VCaP (cell line): ENCODE data around the gene ITGB7.
A peak's percentile ranks its signal among the peaks of the same experiment; 100 is the strongest.

Experiments used
- H3K27ac ChIP-seq: fragments of 450-650 bp; 2 replicates; pipeline ENCODE4 v1.5.1; 2017
- CTCF ChIP-seq: fragments of 450-650 bp; conservative IDR thresholded peaks from 2 replicates; pipeline ENCODE4 v1.5.1; 2017; ENCODE audit warnings: mild to moderate bottlenecking, moderate library complexity

The ITGB7 gene

GRCh38 chr12:53214221-53214620, 7.2 kb upstream of the ITGB7 start:
- TF ChIP-seq CTCF, result no peak
- no peak overlapping the region for H3K27ac ChIP-seq

- TF ChIP-seq CTCF, result peak; percentile 99
- no peak overlapping the region for H3K27ac ChIP-seq
Measured at GRCh38 chr12:53213348-53213747, 6.3 kb upstream of the ITGB7 start.

GRCh38 chr12:53212931-53213330, 5.9 kb upstream of the ITGB7 start:
- no peak for TF ChIP-seq CTCF
- H3K27ac ChIP-seq, result no peak overlapping the region

GRCh38 chr12:53211476-53212381, 4.7 kb upstream of the ITGB7 start:
- no peak overlapping the region for H3K27ac ChIP-seq
- TF ChIP-seq CTCF, result peak; percentile 63

GRCh38 chr12:53210843-53211242, 3.8 kb upstream of the ITGB7 start:
- H3K27ac ChIP-seq, result no peak overlapping the region
- TF ChIP-seq CTCF, result no peak

- H3K27ac ChIP-seq, result no peak overlapping the region
- no peak for TF ChIP-seq CTCF
Measured at GRCh38 chr12:53208877-53209463, 1.9 kb upstream of the ITGB7 start.

- H3K27ac ChIP-seq, result no peak overlapping the region
- TF ChIP-seq CTCF, result no peak
Measured at GRCh38 chr12:53208435-53208834, 1.4 kb upstream of the ITGB7 start.
